ENCODE results near the gene VWA7.

The VWA7 gene

DNA sequence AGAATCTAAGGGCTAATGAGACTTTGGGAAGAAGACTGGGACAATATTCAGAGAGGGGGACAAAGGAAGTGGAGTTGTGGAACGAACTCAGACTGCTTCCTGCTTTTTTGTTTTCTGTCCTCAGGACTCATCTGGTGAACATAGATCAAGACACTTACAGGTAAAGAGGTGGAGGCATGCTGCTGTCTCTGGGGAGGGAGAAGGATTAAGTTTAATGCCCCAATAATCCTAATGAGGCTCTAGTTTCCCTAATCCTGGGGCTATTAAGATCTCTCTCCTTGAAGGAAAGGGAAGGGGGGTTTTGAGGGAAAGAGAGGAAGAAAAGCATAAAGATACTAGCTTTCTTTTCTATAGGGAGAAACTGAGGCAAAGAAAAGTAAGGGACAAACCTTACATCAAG lies 32.7 kb downstream of the VWA7 start:
- DNase-seq: no peak

DNA sequence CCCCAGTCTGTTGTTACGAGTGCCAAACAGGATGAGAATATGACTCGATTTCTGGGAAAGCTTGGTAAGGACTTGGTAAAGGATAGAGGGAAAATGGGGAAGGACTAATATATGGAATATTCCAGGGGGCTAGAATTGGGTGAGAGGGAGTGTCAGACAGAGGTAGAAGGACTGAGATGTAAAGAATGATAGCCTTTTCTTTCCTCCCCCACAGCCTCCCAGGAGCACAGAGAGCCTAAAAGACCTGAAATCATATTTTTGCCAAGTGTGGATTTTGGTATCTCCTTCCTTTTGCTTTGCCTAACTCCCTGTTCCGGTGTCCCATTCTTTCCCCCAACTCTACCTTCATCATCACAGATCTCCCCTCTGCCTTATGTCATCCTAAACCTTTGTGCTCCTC lies 34.2 kb downstream of the VWA7 start:
- no peak for DNase-seq

DNA sequence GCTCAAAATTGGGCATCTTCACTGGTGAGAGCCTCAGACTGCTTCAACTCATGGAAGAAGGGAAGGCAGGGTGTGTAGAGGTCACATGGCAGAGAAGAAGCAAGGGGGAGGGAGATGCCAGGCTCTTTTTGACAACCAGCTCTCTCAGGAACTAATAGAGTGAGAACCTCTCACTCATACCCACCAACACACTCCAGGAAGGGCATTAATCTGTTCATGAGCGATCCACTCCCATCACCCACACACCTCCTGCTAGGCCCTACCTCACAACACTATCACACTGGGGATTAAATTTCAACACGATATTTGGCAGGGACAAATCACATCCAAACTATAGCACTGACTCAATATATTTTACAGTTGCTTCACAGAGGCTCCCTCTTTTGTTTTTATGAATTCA lies 35.3 kb downstream of the VWA7 start:
- no peak for DNase-seq

DNA sequence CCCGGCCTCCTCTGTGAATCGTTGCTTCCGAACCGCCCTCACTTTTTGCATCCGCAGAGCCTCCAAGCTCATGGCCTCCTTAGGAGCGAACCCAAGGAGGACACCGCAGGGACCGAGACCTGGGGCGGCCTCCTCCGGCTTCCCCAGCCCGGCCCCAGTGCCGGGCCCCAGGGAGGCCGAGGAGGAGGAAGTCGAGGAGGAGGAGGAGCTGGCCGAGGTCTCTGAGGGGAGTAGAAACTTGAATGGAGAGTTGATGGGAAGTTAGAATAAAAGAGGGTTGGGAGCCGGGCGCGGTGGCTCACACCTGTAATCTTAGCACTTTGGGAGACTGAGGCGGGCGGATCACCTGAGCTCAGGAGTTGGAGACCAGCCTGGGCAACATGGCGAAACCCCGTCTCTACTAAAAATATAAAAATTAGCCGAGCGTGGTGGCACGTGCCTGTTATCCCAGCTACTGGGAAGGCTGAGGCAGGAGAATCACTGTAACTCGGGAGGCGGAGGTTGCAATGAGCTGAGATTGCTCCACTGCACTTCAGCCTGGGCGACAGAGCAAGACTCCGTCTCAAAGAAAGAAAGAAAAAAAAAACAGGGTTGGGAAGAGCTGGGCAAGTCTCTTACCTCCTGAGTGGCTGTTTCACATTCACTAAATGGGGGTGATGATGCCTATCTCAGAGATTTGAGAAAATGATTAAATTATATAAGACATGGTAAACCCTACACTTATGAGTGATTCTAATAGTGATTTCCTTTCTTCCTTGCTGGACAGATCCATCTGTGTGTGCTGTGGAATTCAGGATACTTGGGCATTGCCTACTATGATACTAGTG lies 36.5 kb downstream of the VWA7 start:
- DNase-seq: no peak

DNA sequence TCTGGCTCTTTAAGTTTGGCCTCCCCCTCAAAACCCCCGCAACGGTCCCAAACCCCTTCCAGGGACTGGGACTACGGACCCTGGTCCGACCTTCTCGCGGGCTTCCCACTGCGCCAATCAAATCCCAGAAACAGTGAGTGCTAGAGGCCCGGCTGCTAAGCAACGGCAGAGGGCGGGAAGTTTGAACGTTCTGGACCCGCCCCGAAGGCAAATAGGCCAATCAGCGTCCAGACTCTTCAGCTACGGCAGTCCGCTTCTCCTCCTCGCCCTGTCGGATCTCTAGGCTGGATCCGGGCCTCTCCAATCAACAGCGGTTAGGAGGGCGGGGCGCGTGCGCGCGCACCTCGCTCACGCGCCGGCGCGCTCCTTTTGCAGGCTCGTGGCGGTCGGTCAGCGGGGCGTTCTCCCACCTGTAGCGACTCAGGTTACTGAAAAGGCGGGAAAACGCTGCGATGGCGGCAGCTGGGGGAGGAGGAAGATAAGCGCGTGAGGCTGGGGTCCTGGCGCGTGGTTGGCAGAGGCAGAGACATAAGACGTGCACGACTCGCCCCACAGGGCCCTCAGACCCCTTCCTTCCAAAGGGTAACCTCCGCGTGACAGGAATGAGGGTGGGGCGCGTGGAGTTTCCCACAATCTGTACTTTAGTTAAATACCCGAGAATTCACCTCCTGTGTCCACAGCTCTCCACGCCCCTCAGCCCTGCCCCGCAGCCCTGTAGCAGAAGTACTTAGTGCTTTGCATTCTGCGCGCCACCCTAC lies 37.3 kb downstream of the VWA7 start, which contains the start of gene MSH5:
Gene MSH5 (plus strand): TSS at position 367 of the 758 bp plus-strand sequence. CDS start 462 bp downstream, outside the sequence.
- peak; percentile 98 for DNase-seq

DNA sequence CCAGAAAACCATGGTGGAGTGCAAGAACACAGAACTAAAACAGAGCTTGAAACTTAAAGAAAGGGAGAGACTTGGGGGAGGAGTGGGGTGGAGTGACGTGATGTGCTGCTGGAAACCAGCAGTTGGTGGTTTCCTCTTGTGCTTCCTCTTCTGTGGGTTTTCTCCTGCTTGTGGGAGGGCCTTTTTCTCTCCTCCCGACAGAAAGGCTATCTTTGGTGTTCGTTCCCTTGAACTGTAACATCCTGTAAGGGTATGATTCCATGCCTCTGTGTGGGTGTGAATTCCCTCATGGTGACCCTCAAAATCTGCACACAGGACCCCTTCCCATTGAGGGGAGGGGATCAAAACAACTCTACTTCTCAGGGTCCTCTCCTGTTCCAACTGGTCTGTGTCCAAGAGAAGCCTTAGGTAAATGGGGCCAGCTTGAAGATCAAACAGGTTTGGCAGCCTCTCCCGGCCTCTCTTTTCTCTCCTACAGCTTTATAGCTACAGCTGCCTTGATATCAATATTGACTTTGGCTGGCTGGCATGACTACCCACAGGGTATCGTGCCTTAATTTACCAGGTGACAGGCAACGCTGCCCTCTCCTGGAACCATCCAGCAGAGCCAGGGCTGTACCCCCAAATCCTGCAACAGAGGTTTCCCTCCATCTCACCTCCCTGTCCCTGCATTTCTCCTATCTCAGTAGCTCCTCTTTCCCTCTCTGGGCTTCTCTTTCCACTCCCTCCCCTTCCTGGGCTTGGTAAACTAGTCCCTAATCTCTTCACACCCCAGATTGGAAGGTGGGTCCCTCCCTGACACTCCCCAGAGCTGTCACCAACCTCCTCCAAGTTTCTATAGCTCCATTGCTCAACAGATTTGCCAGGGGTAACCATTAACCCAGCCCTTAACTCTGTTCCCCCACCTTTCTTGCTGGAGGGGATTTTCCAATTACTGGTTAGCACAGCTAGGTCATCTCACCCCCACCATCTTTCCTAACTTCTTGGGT lies 38.8 kb downstream of the VWA7 start:
- peak; percentile 84 for DNase-seq

DNA sequence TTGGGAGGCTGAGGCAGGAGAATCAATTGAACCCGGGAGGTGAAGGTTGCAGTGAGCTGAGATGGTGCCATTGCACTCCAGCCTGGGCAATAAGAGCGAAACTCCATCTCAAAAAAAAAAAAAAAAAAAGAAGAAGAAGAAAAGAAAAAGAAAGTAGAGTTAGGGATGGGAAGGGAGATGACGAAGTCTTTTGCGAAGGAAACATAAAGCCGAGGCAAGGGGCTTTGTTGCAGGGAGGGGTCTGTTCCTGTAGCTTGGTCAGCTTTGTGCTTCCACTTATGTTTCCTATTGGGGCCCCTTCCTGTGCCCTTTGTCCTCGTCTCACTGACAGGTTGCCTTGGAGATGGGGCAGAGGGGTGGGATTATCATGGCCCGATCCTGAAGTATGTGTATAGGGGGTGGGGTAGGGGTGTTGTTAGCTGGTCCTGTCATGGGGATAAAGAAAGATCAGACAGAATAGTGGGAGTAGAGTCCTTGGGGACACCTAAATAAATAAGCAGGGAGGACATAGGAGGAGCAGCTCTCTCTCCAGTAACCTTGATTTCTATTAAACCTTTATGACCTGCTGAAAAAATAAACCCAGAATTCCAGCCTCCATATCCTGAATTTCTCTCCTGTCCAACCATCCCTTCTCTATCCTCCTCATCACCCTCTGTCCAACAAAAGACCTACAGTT lies 39.7 kb downstream of the VWA7 start:
- DNase-seq: peak; percentile 45

DNA sequence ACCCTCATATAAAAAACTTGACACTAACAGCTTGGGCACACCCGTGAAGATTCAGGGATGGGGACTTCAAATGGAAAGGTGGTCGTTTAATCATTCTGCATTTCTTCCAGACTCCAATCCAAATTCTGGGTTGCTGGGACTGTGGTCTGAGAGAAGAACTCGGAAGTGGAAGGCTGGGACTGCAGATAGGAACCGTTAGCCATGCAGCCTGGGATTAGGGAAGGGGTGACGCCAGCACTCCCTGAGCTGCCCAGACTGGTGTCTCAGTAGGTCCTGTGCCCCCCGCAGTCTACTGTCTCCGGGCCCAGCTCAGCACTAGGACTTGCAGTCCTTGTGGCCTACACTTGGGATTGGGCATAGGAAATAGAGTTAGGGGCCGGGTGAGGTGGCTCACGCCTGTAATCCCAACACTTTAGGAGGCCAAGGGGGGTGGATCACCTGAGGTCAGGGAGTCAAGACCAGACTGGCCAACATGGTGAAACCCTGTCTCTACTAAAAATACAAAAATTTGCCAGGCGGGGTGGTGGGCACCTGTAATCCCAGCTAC lies 40.3 kb downstream of the VWA7 start:
- no peak for DNase-seq

DNA sequence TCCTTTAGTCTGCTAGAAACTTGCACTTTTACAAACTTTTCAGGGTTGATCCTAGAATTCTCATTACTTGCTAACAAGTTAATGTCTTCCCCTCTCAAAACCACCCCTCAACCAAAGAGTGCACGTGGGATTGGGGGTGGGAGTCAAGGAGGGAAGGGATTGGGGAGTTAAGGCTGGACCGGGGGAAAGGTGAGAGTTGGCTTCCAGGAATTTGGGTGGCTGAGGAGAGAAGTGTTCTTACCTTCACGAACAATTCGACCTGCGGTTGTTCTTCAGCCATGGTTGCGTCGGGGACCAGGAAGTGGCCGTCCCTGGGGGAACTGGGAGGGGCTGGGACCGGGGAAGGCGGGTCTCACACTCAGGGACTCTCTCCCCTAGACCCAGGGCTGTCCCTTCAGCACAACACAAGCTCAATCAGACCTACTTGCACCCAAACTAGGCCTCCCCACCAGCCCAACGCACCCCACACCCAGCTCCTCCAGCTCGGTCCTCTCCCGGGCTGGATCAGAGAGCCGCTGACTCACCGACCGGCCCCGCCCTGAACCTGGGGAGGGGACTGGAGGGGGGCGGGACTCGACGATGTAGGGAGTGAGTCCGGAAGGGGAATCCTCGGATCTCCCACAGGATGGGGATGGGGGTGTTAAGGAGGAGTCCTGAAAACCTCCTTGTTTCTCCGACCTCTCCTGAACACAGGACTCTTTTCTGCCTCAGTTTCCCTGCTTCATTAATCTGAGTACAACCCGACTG lies 40.9 kb downstream of the VWA7 start, which contains the start of gene CLIC1:
Gene CLIC1 (minus strand): TSS at position 510 of the 747 bp plus-strand sequence. CDS start 230 bp downstream, at position 280.
- DNase-seq: peak; percentile 37

DNA sequence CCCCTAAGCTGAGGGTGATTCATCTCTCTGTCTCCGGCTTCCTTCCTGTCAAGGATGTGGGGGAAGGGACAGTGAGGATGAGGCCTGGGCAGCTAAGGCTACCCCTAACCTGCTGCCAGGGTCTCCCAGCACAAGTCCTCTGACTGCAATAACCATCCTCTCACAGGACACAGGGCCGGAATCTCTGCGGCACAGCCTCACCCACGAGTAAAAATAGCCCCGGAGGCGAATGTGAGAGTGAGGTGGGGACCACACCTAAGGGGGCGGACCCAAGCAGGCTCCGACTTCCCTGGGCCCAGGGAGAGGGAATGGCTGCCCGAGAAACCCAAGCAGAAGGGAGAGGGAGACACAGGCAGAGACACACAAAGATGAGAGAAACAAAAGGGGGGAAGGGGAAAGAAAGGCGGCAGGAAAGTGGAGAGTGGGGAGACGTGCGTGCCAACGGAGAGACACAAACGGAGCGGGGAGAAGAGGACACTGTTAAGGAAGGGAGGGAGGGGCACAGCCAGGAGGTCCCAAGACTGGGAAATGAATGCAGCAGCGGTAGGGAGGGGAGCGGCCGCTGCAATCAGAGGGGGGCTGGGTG lies 42.2 kb downstream of the VWA7 start:
- DNase-seq: no peak

DNA sequence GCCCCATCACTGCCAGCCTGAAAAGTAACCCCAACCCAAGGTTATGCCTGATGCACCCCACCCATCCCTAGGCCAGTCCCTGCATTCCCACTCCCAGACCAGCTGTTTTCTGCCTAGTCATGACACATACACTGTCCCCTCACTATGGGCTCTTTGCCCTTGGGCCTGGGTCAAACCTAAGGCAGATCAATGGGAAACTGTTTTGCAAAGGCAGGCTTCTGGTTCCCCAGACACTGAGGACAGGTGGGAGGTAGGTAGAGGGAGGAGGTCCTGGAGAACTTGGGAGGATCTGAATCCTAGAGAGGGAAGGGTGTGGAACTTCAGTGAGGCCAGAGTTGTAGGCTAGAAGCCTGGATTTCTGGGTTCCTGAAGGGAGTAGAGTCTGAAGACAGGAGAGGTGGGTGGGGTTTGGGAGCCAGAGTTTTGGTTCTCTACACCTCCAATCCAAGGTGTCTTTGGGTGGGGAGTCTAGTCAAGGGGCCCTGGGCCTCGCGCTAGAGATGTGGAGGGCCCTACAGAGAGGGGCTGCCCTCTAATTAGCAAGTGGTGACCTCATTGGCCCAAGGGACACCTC lies 42.8 kb downstream of the VWA7 start:
- DNase-seq: no peak

DNA sequence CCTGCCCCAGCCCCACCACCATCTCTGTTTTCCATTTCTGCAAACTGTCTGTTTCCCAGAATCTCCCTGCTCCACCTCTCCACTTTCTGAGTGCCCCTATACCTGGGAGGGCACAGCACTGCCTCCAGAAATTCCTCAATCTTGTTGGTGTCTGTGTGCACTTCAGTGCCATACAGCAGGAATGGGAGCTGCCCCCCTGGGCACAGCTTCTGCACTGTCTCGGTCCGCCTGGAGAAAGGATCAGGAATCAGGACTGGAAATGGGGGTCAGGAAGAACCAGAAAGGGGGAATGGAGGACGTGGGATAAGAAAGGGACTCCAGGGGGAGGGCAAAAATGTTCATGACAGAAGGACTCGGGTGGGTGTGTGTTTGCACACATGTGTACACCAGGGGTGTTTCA lies 43.4 kb downstream of the VWA7 start:
- no peak for DNase-seq

DNA sequence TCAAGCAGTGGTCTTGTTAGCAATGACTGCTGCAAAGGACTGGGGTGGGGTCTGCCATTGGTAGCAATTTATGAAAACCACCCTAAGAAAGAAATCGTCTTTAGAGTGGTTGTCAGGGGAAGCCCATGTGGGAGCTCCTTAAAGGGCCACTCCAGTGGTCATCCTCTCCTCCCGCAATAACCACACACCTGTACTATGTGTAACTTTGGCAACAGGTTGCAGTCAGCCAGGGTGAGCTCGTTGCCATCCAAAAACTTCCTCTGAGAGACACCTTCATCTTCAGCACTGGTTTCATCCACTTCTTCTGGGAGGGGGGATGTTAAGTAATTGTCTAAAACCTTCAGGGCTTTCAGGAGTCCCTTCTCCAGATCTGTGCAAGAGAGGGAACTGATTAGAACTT lies 45.1 kb downstream of the VWA7 start:
- DNase-seq: no peak

DNA sequence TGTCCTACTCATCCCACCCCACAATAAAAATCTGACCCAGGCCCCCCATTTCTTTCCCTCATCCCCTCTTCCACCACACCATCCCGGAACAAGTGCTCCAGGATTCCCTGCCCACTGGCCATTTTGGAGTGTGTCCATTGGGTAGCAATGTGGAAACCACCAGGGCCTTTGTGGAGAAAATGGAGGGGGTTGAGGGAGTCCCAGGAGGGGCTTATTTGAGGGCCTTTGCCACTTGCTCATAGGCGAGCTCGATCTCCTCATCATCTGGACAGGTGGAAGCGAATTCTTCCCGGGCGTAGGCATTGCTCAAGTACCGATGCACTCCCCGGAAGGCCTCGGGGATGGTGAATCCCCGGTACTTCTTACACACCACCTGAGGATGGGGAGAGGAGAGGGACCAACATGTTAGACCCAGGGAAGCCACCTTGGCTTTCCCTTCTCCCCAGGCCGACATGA lies 46.5 kb downstream of the VWA7 start:
- no peak for DNase-seq

DNA sequence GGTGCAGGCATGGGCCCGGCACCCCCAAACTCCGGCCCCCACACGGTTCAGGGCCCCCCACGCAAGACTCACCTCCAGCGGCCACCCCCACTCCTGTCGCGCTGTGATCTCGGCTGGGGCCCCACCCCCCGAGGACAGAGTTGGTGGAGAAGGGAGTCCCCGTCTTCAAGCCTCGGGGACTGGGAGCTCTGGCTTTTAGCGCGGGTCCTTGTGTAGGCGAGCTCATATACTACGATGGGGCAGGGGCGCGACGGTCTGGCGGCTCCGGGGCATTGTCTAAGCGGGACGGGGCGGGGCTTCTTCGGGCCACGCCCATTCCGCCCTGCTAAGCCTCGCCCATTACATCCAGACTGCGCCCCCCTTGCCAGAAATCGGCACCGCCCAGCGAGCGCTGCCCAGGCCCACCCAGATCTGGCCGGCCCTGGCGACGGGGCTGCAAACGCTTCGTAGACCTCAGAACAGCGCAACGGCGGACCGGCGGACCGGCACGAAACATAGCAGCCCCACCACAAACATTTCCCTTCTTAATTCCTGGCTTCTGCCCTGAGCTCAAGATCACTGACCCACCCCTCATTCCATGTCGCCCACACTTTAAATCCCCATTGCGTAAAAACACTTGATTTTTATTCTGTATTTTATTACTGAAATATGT lies 47.0 kb downstream of the VWA7 start:
- DNase-seq: no peak

DNA sequence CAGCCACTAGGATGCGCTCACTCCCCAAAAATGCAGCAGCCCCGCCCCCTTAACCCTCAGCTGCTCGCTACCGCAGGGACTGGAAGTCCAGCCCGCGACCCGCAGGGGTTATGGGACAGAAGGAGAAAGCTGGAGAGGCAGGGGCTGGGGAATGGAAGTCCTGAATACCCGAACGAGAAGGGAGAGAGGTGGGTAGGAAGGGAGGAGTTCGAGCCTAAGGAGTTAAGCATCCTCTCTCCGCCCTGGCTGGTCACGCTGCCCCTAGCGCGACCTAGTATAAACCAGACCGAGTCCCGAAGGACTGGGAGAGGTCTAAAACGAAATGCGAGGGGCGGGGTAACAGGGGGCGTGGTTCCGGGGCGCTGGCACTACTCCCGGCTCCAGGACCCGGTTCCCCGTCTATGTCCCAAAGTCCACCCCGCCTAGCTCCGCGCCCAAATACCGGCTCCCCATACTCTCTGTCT lies 47.6 kb downstream of the VWA7 start:
- DNase-seq: peak; percentile 44

DNA sequence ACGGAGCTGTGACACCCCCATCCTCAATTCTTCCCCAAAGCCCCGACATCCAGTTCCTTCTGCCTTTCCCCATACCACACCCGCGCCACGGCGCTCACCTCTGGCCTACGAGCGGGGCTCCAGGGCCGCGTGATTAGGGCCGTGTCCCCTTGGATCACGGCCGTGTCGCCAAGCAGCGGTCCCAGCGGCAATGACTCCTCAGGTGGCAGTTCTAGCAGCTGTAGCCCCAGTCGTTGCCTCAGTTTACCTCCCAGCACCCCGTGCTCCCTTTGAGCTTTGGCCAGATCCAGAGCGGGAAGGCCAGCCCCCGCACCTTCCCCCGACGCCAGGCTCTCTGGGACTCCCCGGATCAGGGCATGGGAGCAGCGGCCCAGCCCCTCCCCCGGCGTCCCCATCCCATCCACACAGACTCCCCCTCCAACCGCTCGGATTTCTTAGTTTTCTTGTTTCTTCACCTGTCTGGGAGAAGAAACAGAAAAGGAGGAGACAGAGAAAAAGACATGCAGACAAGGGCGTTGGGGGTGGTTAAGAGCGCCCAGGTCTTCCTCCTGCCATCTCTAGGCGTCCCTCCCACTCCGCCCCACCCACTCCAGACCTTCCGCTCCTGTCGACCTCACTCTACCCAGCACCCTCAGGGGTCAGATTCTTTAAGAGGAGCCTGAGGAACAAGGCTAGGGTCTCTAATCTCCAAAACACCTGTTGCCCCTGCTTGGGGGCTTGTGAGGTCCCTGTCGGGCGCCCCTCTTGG lies 48.2 kb downstream of the VWA7 start, which contains the start of gene DDAH2:
Gene DDAH2 (minus strand): TSS at position 533 of the 748 bp plus-strand sequence. CDS start 138 bp downstream, at position 395.
- DNase-seq: no peak

All from NCI-H1092 (cell line).